Astrocyte (in vitro differentiated cells and primary cell): ENCODE measurements around the gene PPP1R14C. TPM values are rescaled to one million over a fixed set of nuclear protein-coding genes. Genes with fewer than 3 reads are reported as not detected.

Source experiments
- DNase-seq: peaks from one replicate; pipeline ENCODE4 v3.0.0-alpha.2; 2010; ENCODE audit warnings: low read depth
- FAIRE-seq: peaks from 2 replicates; lab custom pipeline; 2011; peaks lifted over from hg19 to GRCh38; lab: Jason Lieb, UNC
- H2AFZ ChIP-seq: 2 replicates; pipeline ENCODE4 v1.6.0; 2012; ENCODE audit warnings: low read depth, low read length, inconsistent platforms
- H3K27ac ChIP-seq: 2 replicates; pipeline ENCODE4 v1.5.1; 2011; ENCODE audit warnings: low read depth, low read length, inconsistent platforms
- H3K27me3 ChIP-seq: 2 replicates; pipeline ENCODE4 v1.6.0; 2011; ENCODE audit warnings: low read length, inconsistent platforms; ENCODE audit not compliant: insufficient read depth
- H3K36me3 ChIP-seq: 2 replicates; pipeline ENCODE4 v1.5.1; 2011; ENCODE audit warnings: low read length, inconsistent platforms; ENCODE audit not compliant: insufficient read depth
- H3K4me1 ChIP-seq: 2 replicates; pipeline ENCODE4 v1.5.1; 2011; ENCODE audit warnings: low read length, inconsistent platforms; ENCODE audit not compliant: insufficient read depth
- H3K4me2 ChIP-seq: 2 replicates; pipeline ENCODE4 v1.6.0; 2012; ENCODE audit warnings: low read length, inconsistent platforms
- H3K4me3 ChIP-seq: 2 replicates; pipeline ENCODE4 v1.5.1; 2011; ENCODE audit warnings: low read depth, mild to moderate bottlenecking, low read length, inconsistent platforms; ENCODE audit not compliant: insufficient read depth
- H3K79me2 ChIP-seq: 2 replicates; pipeline ENCODE4 v1.6.0; 2012; ENCODE audit warnings: mild to moderate bottlenecking, low read length, inconsistent platforms; ENCODE audit not compliant: insufficient read depth
- H3K9ac ChIP-seq: 2 replicates; pipeline ENCODE4 v1.6.0; 2012; ENCODE audit warnings: mild to moderate bottlenecking, low read length, inconsistent platforms
- H3K9me3 ChIP-seq: 2 replicates; pipeline ENCODE4 v1.5.1; 2012; ENCODE audit warnings: low read depth, mild to moderate bottlenecking, low read length, inconsistent platforms; ENCODE audit not compliant: insufficient read depth
- H4K20me1 ChIP-seq: 2 replicates; pipeline ENCODE4 v1.6.0; 2012; ENCODE audit warnings: low read length, inconsistent platforms; ENCODE audit not compliant: insufficient read depth
- H3K27ac Mint-ChIP-seq: one replicate; pipeline ENCODE4 v1.8.0; 2021; ENCODE audit warnings: mild to moderate bottlenecking, mixed read lengths; ENCODE audit not compliant: unreplicated experiment
- H3K27me3 Mint-ChIP-seq: one replicate; pipeline ENCODE4 v1.8.0; 2021; ENCODE audit warnings: low read depth, mixed read lengths; ENCODE audit not compliant: unreplicated experiment
- H3K36me3 Mint-ChIP-seq: one replicate; pipeline ENCODE4 v1.8.0; 2021; ENCODE audit warnings: low read depth, mixed read lengths; ENCODE audit not compliant: unreplicated experiment
- H3K4me1 Mint-ChIP-seq: one replicate; pipeline ENCODE4 v1.8.0; 2021; ENCODE audit warnings: low read depth, mixed read lengths; ENCODE audit not compliant: unreplicated experiment
- H3K4me3 Mint-ChIP-seq: one replicate; pipeline ENCODE4 v1.8.0; 2021; ENCODE audit warnings: mild to moderate bottlenecking, moderate library complexity, mixed read lengths; ENCODE audit not compliant: unreplicated experiment
- H3K9me3 Mint-ChIP-seq: one replicate; pipeline ENCODE4 v1.8.0; 2021; ENCODE audit warnings: mild to moderate bottlenecking, mixed read lengths; ENCODE audit not compliant: unreplicated experiment
- CTCF ChIP-seq: IDR thresholded peaks from 2 replicates; pipeline ENCODE4 v1.5.1; 2011; ENCODE audit warnings: low read depth, mild to moderate bottlenecking, inconsistent platforms, low read length, moderate library complexity; ENCODE audit not compliant: insufficient read depth
- EZH2 ChIP-seq: IDR thresholded peaks from 2 replicates; pipeline ENCODE4 v1.6.1; 2012; ENCODE audit warnings: mild to moderate bottlenecking, low read length, inconsistent platforms; ENCODE audit not compliant: insufficient read depth
- total RNA-seq: library from RNA; stranded (reverse); gene quantifications from 2 replicates; pipeline ENCODE4 v1.2.1, GENCODE V29; 2021

PPP1R14C gene
- total RNA-seq, 1 donor from 2014 or later = 3.9 TPM

- H3K27ac Mint-ChIP-seq = no peak overlapping the region
- H3K36me3 Mint-ChIP-seq = no peaks in the 10 kb centered on the region
- no peaks in the 10 kb centered on the region for H3K9me3 ChIP-seq
- no peak overlapping the region for H3K4me2 ChIP-seq
- H3K9ac ChIP-seq = no peak overlapping the region
- no peak for DNase-seq
- no peak overlapping the region for H3K4me3 ChIP-seq
- no peaks in the 10 kb centered on the region for H3K36me3 ChIP-seq
- H3K4me1 ChIP-seq = no peaks in the 10 kb centered on the region
- H3K79me2 ChIP-seq = no peaks in the 10 kb centered on the region
- H3K27me3 ChIP-seq = no peaks in the 10 kb centered on the region
- H3K4me3 Mint-ChIP-seq = no peak overlapping the region
- H3K9me3 Mint-ChIP-seq = no peaks in the 10 kb centered on the region
- TF ChIP-seq EZH2 = no peak
- no peak for TF ChIP-seq CTCF
- peaks cover 8% of the 10 kb centered on the region for H3K4me1 Mint-ChIP-seq
- no peak for FAIRE-seq
- no peaks in the 10 kb centered on the region for H4K20me1 ChIP-seq
- H3K27ac ChIP-seq = no peak overlapping the region
- no peak overlapping the region for H2AFZ ChIP-seq
- H3K27me3 Mint-ChIP-seq = peaks cover 46% of the 10 kb centered on the region
These were observed 57.7 kb downstream of the PPP1R14C start for GRCh38 chr6:150200428-150201100.

GRCh38 chr6:150201285-150201684, 58.4 kb downstream of the PPP1R14C start:
- no peak for TF ChIP-seq CTCF
- no peak for TF ChIP-seq EZH2
- peaks cover 43% of the 10 kb centered on the region for H3K27me3 Mint-ChIP-seq
- no peak overlapping the region for H2AFZ ChIP-seq
- no peak overlapping the region for H3K27ac Mint-ChIP-seq
- H3K27me3 ChIP-seq = no peaks in the 10 kb centered on the region
- no peak overlapping the region for H3K4me2 ChIP-seq
- no peak overlapping the region for H3K9ac ChIP-seq
- no peaks in the 10 kb centered on the region for H3K9me3 Mint-ChIP-seq
- no peak overlapping the region for H3K27ac ChIP-seq
- H3K4me3 Mint-ChIP-seq = no peak overlapping the region
- H3K9me3 ChIP-seq = no peaks in the 10 kb centered on the region
- H3K4me1 ChIP-seq = no peaks in the 10 kb centered on the region
- no peaks in the 10 kb centered on the region for H3K36me3 Mint-ChIP-seq
- H4K20me1 ChIP-seq = no peaks in the 10 kb centered on the region
- FAIRE-seq (no peak), DNase-seq (no peak)
- no peak overlapping the region for H3K4me3 ChIP-seq
- H3K36me3 ChIP-seq = no peaks in the 10 kb centered on the region
- H3K4me1 Mint-ChIP-seq = peaks cover 5% of the 10 kb centered on the region
- no peaks in the 10 kb centered on the region for H3K79me2 ChIP-seq

- no peak overlapping the region for H3K27ac Mint-ChIP-seq
- H3K27me3 Mint-ChIP-seq = peaks cover 41% of the 10 kb centered on the region
- Histone ChIP-seq H3K9ac (no peak overlapping the region), H3K4me1 (no peaks in the 10 kb centered on the region), H3K9me3 (no peaks in the 10 kb centered on the region), H4K20me1 (no peaks in the 10 kb centered on the region), H3K27ac (no peak overlapping the region), H2AFZ (no peak overlapping the region), H3K4me2 (no peak overlapping the region), H3K4me3 (no peak overlapping the region), H3K36me3 (no peaks in the 10 kb centered on the region), H3K79me2 (no peaks in the 10 kb centered on the region), H3K27me3 (no peaks in the 10 kb centered on the region)
- H3K36me3 Mint-ChIP-seq = no peaks in the 10 kb centered on the region
- TF ChIP-seq CTCF (no peak), EZH2 (no peak)
- no peak overlapping the region for H3K4me3 Mint-ChIP-seq
- FAIRE-seq (no peak), DNase-seq (no peak)
- H3K9me3 Mint-ChIP-seq = no peaks in the 10 kb centered on the region
- H3K4me1 Mint-ChIP-seq = peaks cover 4% of the 10 kb centered on the region
These were observed 59.0 kb downstream of the PPP1R14C start for GRCh38 chr6:150201772-150202329.
